ENCODE measurements around the gene CEP295NL.

DNA sequence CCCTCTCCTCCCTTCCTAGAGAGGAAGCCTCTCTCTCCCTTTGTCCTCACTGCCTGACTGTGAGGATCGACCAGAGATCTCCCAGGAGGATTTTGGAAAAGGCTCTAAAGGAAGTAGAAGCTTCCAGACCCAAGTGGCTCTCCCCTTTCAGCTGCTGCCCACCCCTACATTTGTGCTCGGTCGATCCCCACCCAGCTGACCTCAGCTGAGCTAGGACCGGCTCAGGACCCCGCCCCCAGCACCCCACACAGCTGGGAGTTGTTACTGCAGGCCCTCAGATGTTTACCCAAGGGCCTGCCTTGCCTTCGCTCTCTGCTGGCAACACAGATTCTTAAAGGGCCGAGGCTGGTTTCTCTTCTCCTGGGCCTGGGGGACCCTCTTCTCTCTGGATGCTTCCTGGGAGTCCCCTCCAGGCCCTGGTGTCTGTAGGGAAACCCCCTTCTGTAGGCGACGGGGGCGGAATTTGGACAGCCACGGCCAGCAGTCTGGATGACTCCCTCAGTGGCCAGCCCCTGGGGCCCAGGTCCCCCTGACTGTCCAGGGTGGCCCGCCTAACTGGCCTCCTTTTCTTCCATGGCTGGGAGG, 49.1 kb upstream of the CEP295NL start:
- TF ChIP-seq POLR2A (IDR thresholded peaks at IDR 0.05) (no peak), CTCF (IDR thresholded peaks at IDR 0.05) (no peak)
